Measurements from ENCODE around the gene SCRN3.
"Not testable (repeated sequence)": the region's sequence is repeated elsewhere in the genome, so short reads cannot be mapped to it uniquely, and the experiment has no call there.

The SCRN3 gene

DNA sequence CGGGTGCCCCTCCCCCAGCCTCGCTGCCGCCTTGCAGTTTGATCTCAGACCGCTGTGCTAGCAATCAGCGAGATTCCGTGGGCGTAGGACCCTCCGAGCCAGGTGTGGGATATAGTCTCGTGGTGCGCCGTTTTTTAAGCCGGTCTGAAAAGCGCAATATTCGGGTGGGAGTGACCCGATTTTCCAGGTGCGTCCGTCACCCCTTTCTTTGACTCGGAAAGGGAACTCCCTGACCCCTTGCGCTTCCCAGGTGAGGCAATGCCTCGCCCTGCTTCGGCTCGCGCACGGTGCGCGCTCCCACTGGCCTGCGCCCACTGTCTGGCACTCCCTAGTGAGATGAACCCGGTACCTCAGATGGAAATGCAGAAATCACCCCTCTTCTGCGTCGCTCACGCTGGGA is 14.5 kb downstream of the SCRN3 start:
- not testable (repeated sequence) for DNase-seq

DNA sequence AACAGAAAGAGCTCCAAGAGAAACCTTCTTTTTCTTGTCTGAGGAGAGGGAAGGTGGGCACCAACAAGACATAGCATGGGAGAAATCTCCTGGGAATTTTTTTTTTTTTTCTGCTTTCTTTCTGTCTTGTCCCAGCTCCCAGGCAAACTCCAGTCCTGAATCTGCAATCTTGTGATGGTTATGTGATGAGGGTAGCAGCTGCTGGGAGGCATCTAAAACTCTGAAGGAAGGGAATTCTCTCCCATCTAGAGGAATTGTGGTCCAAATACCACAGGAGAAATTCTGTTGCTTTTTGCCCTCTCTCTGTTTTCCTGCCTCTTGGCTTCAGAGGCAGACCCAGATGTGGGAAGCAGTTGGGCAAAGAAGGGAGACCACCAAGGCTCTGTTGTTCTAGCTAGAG is 16.7 kb downstream of the SCRN3 start:
- no peak for DNase-seq

DNA sequence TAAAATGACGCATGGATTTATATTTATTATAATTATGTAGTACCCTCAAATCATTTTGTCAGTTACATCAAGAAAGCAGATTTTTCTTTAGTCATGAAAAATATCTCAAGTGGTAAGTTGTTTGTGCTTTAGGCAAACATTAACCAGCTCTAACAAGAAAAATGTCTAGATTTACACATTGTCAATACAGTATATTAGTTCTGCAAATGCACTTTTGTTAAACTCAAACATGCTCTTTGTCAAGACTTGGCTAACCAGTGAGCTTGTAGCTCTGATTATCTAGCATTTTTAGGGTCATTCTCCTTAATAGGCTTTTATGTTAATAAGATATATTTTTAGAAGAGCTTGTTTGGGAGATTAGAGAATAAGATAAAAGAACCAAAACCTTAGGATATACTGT is 32.7 kb downstream of the SCRN3 start:
- DNase-seq, result no peak

DNA sequence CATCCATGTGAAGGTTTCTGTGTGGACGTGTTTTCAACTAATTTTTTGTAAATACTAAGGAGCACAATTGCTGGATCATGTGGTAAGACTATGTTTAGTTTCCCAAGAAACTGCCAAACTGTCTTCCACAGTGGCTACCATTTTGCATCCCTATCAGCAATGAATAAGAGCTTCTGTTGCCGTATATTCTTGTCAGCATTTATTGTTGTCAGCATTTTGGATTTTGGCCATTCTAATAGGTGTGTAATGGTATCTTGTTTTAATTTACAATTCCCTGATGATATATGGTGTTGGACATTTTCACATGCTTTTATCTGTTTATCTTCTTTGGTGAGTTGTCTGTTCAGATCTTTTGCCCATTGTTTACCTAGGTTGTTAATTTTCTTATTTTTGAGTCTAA is 34.5 kb downstream of the SCRN3 start:
- no peak for DNase-seq

DNA sequence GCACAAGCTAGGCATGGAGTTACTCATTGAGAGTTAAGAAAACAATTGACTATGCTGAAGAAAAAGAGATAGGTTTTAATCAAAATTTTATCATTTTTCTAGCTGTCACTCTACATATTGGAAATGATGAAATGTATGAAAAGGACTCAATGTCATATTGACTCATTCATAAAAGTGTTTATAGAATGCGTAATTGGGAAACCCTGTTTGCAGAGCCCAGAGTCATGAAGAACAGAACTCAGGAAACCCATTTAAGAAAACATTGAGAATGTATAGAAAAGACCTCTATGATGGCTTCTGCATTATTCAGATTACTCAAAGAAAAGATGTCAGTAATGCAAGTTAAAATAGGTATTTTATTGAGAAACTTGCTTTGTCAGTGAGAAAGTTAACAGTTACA is 36.4 kb downstream of the SCRN3 start:
- no peak for DNase-seq

DNA sequence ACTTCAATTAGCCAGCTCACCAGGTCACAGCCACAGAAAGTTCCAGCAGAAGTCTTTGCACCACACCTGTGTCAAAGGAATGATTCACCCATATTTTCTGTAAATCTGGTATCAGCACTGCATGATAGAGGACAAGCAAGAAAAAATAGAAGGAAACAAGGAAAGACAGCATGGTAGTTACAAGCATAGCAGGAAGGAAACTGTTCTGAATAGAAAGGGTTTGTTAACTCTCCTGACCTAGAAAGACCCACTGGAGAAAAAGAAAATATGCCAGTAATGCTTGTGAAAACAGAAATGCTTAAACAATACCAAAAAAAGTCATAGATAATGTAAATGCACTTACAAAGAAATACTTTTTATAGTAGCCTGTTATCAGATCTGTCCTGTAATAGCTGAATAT is 40.8 kb downstream of the SCRN3 start:
- DNase-seq, result no peak

DNA sequence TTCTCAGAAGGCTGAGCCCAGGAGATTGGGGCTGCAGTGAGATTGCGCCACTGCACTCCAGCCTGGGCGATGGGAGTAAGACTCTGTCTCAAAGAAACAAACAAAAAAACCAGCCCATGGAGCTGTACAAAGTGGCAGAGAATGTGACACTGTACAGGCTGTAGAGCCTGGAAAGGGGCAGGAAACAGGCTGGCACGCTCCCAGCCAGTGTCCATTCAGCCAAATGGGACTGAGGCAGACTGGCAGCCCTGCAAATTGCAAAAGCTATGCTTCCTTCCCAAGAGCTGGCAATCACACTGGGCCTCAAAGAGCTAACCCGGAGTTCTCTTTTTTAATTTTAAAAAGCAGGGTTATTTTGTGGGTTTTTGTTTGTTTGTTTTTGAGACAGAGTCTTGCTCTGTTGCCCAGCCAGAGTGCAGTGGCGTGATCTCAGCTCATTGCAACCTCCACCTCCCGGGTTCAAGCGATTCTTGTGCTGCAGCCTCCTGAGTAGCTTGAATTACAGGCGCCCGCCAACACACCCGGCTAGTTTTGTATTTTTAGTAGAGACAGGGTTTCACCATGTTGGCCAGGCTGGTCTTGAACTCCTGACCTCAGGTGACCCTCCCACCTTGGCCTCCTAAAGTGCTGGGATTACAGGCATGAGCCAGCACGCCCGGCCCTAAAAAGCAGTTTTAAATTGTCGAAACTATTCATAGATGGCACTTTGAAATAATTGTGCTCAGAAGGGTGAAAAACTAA is 42.8 kb downstream of the SCRN3 start:
- DNase-seq, result no peak

DNA sequence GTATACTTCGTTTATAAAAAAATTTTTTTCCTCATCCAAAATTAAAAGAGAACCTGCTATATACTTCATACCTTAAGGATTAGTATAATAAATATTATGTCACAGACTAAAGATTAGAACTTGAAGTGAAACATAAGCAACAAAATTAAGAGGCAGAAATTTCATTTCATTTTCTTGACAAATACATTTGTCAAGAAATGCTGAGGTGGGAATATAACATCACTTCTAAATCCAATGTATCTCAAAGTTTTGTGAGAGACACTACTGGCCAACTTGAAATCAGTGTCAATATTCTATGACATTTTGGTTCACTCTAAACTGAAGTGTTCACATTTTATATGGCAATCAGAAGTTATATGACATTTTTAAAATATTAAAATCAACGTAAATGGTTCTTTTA is 43.8 kb downstream of the SCRN3 start:
- no peak for DNase-seq

DNA sequence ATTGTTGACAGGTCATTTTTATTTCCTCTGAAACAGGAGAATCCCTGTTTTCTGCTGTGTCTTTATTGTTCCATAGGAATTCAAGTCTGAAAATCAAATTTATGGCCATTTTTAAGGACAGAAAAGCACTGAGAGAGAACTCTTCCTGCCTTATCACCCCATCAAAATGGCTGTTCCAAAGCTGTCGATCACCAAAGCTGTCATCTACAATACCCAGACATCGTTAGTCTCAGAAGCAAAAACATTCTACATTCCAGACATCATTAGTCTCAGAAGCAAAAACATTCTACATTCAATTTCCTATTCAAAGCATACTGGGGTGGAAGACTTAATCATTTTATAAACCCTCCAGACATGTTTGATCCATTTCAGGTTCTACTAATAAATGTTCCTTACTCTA is 44.4 kb downstream of the SCRN3 start:
- no peak for DNase-seq

DNA sequence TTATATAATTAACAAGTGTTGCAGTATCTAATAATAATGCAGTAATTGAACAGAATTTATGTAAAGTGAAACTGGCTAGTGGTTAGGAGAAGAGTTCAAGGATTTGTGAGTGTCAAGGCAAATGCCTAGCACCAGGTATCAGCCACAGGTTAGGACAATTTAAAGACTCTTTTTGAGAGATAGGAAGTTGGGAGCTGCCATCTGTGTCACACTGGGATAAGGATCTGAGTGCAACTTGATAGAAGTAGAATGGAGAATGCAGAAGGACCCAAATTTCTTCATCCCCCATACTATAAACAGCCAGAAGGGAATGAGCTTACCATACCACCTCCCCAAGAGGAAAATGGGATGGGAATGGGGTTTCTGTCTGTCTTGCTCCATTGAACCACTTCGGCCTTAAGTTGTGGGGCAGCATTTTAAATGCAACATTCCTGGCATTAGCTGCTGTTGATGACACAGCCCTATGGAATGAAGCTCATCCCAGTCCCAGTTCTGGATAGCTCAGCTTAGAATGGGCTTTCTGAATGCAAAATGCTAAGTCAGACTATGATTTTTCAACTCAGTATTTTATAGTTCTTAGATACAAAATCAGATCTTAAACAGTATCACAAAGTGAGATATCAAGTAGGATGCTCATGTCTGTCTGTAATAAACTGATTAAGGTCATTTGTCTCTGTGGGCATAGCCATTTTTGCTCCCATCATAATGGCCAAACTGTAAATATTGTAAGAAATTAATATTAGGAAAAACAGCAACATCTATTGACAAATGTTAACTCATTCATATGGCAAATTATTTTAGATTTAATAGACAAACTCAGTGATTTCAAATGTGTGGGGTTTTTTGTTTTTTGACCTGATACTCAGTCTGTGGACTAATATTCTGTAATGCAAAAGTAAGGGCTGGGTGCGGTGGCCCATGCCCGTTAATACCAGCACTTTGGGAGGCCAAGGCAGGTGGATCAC is 47.3 kb downstream of the SCRN3 start:
- no peak for DNase-seq

DNA sequence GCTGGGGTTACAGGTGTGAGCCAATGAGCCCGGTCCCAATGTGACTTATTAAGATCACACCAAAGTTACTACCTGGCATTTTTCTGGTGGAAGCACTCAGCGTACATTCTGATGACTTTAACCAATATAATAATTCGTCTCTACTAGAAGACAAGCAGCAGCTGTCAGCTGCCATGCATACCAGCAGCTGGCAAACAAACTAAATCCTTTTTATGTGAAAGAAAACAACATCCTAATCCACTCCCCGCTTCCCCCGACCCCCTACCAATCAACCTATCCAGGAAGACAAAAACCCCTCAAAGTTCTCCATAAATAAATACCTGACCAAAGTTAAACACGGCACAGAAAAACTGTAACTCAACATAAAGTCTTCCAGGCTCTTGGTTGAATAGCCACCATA is 49.2 kb downstream of the SCRN3 start:
- DNase-seq, result no peak

DNA sequence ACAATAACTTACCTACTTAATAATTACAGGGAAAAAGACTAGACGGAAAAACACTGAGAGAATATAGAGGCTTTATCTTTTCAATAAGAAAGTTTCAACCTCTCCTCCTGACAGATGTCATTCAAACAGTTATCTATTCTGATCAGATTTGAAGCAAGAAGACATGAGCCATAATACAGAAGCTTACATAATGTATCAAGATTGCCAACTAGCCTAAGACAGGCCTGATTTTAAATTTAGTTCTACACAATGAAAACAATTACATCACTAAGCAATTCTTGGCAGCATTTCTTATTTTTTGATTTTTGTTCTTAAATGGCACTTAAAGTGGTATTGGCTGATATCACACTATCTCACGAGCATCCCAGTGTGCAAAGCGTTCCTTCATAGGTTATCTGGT is 49.7 kb downstream of the SCRN3 start:
- DNase-seq, result no peak

DNA sequence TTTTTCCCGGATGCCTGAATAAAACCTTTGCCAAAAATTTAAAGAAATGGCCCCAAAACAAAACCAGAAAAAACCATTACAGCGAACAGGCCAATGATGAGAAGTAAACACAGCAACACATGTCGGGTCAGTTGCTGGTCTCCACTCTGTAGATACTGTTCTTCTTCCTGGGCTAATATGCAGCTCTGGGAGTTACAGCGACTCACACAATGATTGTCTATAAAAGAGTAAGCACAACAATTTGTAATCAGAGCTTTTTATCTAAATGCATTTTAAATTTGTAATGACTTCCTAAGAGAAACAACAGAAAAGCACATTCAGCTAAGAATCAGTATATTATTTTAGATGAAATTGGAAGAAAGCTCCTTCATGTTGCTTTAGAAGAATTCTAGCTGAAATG is 51.0 kb downstream of the SCRN3 start:
- no peak for DNase-seq

DNA sequence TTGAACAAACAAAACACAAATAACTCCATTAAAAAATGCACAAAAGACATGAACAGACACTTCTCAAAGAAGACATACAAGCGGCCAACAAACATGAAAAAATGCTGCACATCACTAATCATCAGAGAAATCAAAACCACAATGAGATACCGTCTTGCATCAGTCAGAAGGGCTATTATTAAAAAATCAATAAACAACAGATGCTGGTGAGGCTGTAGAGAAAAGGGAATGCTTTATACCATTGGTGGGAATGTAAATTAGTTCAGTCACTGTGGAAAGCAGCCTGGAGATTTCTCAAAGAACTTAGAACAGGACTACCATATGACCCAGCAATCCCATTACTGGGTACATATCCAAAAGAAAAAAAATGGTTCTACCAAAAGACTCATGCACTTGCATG is 53.5 kb downstream of the SCRN3 start:
- DNase-seq, result no peak

DNA sequence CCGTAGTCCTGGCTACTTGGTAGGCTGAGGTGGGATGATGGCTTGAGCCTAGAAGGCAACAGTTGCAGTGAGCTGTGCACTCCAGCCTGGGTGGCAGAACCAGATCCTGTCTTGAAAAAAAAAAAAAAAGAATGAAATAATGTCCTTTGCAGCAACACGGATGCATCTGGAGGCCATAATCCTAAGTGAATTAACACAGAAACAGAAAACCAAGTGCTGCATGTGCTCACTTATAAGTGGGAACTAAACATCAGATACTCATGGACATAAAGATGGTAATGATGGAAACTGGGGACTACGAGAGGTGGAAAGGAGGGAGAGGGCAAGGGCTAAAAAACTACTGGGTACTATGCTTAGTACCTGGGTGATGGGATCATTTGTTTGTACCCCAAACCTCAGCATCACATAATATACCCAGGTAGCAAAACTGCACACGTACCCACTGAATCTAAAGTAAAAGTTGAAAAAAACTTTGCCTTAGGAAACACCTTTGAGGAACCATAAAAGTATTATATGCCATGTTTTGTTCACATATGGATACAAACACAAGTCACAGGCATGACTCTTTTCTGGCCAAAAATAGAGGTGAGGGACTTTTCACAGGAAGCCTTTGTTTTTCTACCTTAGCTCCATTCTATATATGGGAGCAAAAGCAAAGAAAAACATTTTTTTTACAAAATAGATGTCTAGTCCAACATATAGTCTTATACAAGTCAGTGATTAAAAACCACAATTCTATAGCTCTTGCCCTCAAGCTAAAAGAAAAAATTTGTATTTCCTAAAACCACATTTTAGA is 54.7 kb downstream of the SCRN3 start:
- no peak for DNase-seq

DNA sequence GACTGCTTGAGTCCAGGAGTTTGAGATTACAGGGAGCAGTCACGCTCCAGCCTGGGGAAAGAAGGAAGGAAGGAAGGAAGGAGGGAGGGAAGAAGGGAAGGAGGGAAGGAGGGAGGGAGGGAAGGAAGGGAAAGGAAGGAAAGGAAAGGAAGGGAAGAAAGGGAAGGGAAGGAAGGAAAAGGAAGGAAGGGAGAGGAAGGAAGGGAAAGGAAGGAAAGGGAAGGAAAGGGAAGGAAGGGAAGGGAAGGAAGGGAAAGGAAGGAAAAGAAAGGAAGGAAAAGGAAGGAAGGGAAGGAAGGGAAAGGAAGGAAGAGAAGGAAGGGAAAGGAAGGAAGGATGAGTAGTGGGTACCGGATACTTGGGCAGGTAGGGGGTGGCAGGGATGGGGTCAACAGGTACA is 59.0 kb downstream of the SCRN3 start:
- DNase-seq, result no peak

DNA sequence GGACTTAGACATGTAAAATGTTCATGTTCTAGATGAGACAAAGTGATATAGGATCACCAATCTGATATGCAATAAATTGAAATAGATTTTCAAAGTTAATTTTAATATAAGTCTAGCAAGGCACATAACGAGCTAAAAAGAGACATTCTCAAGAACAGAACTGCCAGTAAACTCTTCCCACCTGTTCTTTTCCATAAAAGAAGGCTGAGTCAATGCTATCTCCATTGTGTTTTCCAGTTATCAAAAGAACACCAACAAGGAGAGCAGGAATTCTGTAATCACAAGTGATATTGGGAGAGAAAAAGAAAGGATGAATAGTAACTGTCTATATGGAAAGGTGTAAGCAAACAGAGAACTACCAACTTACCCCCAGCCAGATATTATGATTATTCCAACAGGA is 65.7 kb downstream of the SCRN3 start:
- no peak for DNase-seq

DNA sequence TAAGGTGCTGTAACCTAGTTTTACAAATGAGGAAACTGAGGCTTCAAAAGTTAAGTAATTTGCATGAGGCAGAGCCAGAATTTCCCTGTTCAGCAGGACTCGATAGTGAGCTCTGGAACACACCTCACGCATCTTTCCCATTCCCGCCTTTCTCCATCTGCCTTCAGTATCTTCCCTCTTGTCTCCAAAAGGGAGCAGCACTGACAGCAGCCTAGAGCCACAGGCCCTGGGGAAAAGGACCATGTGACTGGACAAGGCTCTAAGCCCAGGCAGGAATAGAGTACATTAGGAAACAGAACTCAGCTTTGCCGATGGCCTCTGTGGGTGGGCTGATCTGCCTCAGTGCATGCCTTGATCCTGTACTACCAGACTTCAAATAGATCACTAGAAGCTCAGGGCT is 69.8 kb downstream of the SCRN3 start:
- DNase-seq, result no peak

DNA sequence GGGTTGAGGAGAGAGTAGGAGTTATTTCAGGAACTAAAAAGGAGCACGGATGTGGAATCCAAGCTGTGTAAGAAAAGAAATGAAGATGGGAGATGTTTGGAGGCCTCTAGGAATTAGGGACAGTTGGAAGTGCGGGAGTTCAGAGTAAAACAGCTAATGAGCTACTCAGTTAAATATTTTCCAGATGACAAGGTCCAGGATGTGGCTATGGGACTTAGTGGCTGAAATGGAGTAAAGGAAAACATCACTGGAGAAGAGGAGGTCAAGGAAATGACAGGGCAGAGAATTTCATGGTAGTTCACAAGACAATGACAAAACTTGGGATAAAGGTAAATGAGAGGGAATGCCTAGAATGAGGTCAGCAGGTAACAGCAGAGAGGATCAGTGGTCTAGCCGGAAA is 78.3 kb downstream of the SCRN3 start:
- no peak for DNase-seq

DNA sequence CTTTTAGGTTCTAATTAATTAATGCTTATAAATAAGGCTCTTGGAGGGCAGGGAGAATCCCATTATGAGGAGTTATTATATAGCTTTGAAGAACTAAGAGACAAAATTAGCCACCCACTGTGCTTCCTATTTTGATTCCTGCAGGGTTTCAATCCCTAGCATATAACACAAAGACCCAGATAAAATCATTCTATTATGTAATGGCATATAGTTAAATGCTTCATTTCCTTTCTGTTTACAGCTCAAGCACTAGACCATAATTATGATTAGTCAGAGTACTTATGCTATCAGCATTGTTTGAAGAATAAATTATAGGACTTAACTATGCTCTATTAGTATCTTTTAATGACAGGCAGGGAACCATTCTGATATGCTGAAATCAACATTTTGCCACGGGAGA is 82.2 kb downstream of the SCRN3 start:
- DNase-seq, result no peak
